GM19238 (cell line): ENCODE results near the gene KRT72.

Source experiments
- DNase-seq: peaks from one replicate; pipeline ENCODE4 v3.0.0; 2011; ENCODE audit warnings: low spot score; ENCODE audit not compliant: insufficient read length

KRT72 gene

GRCh38 chr12:52630008-52630500 is 28.8 kb upstream of the KRT72 start:
- no peak for DNase-seq

GRCh38 chr12:52629281-52630007 is 28.2 kb upstream of the KRT72 start:
- no peak for DNase-seq

- DNase-seq: no peak
These were observed 27.6 kb upstream of the KRT72 start for GRCh38 chr12:52628841-52629240.

- DNase-seq: no peak
These were observed 26.8 kb upstream of the KRT72 start for GRCh38 chr12:52628111-52628507.

- no peak for DNase-seq
These were observed 26.3 kb upstream of the KRT72 start for GRCh38 chr12:52627395-52628110.

- DNase-seq: no peak
These were observed 21.1 kb upstream of the KRT72 start for GRCh38 chr12:52622349-52622748.

- no peak for DNase-seq
These were observed 17.6 kb upstream of the KRT72 start for GRCh38 chr12:52618866-52619265.

GRCh38 chr12:52618216-52618615 is 17.0 kb upstream of the KRT72 start, which contains the start of gene KRT73:
TSS of gene KRT73 (minus strand) at chr12:52618559. CDS start at chr12:52618524, 35 bp downstream.
- DNase-seq: no peak

GRCh38 chr12:52617403-52617785 is 16.1 kb upstream of the KRT72 start:
- DNase-seq: no peak

GRCh38 chr12:52616680-52617402 is 15.6 kb upstream of the KRT72 start:
- DNase-seq: no peak

GRCh38 chr12:52615912-52616311 is 14.6 kb upstream of the KRT72 start:
- DNase-seq: no peak

GRCh38 chr12:52615208-52615868 is 14.1 kb upstream of the KRT72 start:
- no peak for DNase-seq

GRCh38 chr12:52614381-52615207 is 13.3 kb upstream of the KRT72 start:
- no peak for DNase-seq

- DNase-seq: no peak
These were observed 12.2 kb upstream of the KRT72 start for GRCh38 chr12:52613384-52614030.

- DNase-seq: no peak
These were observed 11.4 kb upstream of the KRT72 start for GRCh38 chr12:52612431-52613383.

- no peak for DNase-seq
These were observed 9.8 kb upstream of the KRT72 start for GRCh38 chr12:52611080-52611468.

- no peak for DNase-seq
These were observed 7.8 kb upstream of the KRT72 start for GRCh38 chr12:52608826-52609630.

GRCh38 chr12:52608161-52608560 is 6.9 kb upstream of the KRT72 start:
- no peak for DNase-seq
